ENCODE results near the gene STRN. TPM values are rescaled to one million over a fixed set of nuclear protein-coding genes. Genes with fewer than 3 reads are reported as not detected.
A peak's percentile ranks its signal among the peaks of the same experiment; 100 is the strongest.

The STRN gene
- total and polyA plus RNA-seq, 5 donors = 7.7 to 41.1 (median 34.5) TPM

DNA sequence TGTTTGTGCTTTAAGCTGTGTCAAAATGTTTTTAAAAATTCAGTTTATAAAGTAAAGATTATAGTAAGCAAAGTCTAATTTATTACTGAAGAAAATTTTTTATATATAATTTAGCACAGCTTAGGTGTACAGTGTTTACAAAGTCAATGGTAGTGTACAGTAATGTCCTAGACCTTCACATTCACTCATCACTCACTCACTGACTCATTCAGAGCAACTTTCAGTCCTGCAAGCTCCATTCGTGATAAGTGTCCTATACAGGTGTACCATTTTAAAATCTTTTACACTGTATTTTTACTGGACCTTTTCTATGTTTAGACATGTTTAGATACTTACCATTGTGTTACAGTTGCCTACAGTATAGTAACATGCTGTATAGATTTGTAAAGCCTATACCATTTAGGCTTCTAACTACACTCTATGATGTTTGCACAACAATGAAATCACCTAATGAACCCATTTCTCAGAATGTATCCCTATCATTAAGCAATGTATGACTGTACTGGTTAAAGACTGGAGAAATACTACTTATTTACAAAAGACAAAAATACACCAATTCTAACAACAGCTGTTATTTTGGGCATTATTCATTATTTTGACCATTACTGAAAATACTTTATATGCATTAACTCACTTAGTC is 95.1 kb downstream of the STRN start:
- Histone ChIP-seq H3K27me3 (ENCODE audit: control insufficient read depth, insufficient read depth) (no peaks in the 10 kb centered on the region), H3K9me3 (ENCODE audit: control insufficient read depth, low read length) (no peaks in the 10 kb centered on the region), H3K4me1 (ENCODE audit: control insufficient read depth, insufficient read depth, low read length) (no peaks in the 10 kb centered on the region), H3K27ac (ENCODE audit: low read length) (no peak overlapping the region), H3K4me3 (ENCODE audit: low read length) (no peak overlapping the region)
- intact Hi-C loops (cut with DNase I) = no loop called here
- WGBS = 68% methylated on average over 1 of the region's 1 CpG
- no peak for DNase-seq
- ATAC-seq = no peak

DNA sequence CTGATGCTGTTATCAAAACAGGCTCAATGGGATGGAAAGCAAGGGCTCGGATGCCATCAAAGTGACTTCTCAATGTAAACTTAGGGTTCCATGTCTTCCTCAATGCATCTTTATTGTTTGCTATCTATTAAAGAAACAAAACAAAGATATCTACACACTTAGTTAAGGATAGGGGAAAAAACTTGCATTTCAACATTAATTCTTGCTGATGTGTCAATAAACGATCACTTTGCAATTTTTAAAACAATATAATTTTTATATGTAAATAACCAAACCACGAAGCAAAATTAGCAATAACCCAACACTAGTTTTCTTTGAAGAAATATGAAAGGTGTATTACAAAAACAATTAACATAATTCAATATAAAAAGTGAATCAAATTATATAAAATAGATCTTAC is 96.7 kb downstream of the STRN start:
- Histone ChIP-seq H3K27me3 (ENCODE audit: control insufficient read depth, insufficient read depth) (no peaks in the 10 kb centered on the region), H3K27ac (ENCODE audit: low read length) (no peak overlapping the region), H3K4me3 (ENCODE audit: low read length) (no peak overlapping the region), H3K9me3 (ENCODE audit: control insufficient read depth, low read length) (no peaks in the 10 kb centered on the region), H3K4me1 (ENCODE audit: control insufficient read depth, insufficient read depth, low read length) (no peaks in the 10 kb centered on the region)
- 66% methylated on average over 3 of the region's 3 CpGs for WGBS
- intact Hi-C loops (cut with DNase I) = no loop called here
- ATAC-seq = no peak
- DNase-seq = no peak

DNA sequence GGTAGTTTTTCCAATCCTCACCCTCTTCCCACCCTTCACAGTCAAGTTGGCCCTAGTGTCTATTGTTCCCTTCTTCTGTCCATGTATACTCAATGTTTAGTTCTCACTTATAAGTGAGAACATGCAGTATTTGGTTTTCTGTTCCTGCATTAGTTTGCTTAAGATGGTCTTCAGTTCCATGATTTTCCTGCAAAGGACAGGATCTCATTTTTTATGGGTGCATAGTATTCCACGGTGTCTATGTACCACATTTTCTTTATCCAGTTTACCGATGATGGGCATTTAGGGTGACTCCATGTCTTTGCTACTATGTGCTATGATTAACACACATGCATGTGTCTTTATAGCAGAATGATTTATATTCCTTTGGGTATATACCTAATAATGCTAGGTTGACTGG is 104.4 kb downstream of the STRN start:
- ATAC-seq (no peak), DNase-seq (no peak)
- H3K27me3 ChIP-seq (ENCODE audit: control insufficient read depth, insufficient read depth) = no peaks in the 10 kb centered on the region
- H3K4me3 ChIP-seq (ENCODE audit: low read length) = no peak overlapping the region
- WGBS = 99% methylated on average over 2 of the region's 2 CpGs
- intact Hi-C loops (cut with DNase I) = no loop called here
- no peaks in the 10 kb centered on the region for H3K4me1 ChIP-seq (ENCODE audit: control insufficient read depth, insufficient read depth, low read length)
- no peak overlapping the region for H3K27ac ChIP-seq (ENCODE audit: low read length)
- H3K9me3 ChIP-seq (ENCODE audit: control insufficient read depth, low read length) = no peaks in the 10 kb centered on the region

DNA sequence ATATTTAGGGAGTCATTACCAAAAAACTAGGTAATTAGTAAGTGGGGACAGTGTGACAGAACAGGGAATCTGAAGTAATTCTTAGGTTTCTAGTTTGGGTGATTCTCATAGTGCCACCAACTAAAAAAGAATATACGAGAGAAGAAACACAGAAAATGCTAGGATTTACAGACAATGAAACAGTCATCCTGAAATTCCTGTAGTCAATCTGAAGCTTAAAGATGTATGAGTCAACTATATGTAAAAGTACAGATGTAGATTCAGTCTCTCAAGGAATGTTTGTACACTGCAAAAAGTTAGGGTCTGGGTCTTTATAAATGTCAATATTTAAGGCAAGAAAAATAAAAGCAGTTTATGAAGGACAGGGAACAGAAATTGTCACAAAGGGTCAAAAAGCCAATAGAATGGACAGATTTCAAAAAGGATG is 107.0 kb downstream of the STRN start:
- no peak for DNase-seq
- no peak for ATAC-seq
- Histone ChIP-seq H3K27me3 (ENCODE audit: control insufficient read depth, insufficient read depth) (no peaks in the 10 kb centered on the region), H3K4me1 (ENCODE audit: control insufficient read depth, insufficient read depth, low read length) (no peaks in the 10 kb centered on the region), H3K9me3 (ENCODE audit: control insufficient read depth, low read length) (no peaks in the 10 kb centered on the region), H3K4me3 (ENCODE audit: low read length) (no peak overlapping the region), H3K27ac (ENCODE audit: low read length) (no peak overlapping the region)
- intact Hi-C loops (cut with DNase I) = no loop called here
- WGBS = 95% methylated on average over 1 of the region's 1 CpG

DNA sequence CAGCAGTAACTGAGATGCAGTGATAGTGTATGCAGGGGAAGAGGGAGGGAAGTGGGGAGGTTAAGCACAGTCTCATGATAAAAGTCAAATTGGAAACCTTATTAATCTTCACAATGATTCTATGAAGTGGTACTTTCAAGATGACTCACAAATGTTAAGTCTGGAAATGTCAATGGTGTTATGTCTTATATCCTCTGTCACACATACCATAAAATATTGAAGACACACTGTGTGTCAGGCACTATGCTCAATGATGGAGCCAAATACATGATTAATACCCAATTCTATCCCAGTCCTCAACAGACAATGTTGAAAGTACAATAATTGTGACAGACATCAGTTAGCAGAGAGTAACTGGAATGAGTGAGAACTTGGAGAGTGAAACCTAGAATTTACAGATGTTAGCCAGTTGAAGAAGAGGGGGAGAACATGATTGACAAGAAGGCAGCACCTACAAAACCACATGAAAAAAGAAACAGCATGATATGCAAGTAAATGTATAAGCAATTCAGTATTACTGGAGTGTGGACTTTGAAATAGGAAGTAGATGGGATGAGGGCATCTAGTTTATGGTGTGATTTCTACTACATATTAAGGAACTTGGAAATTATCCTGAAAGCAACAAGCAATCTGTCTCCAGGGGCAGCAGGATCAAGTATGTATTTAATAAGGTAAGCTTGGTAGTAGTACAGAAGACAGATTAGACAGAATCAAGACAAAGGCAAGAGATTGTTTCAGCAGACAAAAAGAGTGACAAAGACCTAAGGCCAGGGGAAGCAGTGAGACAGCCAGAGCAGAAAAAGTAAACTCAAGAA is 107.6 kb downstream of the STRN start:
- DNase-seq = no peak
- H3K4me1 ChIP-seq (ENCODE audit: control insufficient read depth, insufficient read depth, low read length) = no peaks in the 10 kb centered on the region
- no peak overlapping the region for H3K4me3 ChIP-seq (ENCODE audit: low read length)
- no peak for ATAC-seq
- no peaks in the 10 kb centered on the region for H3K27me3 ChIP-seq (ENCODE audit: control insufficient read depth, insufficient read depth)
- intact Hi-C loops (cut with DNase I) = no loop called here
- H3K9me3 ChIP-seq (ENCODE audit: control insufficient read depth, low read length) = no peaks in the 10 kb centered on the region
- H3K27ac ChIP-seq (ENCODE audit: low read length) = no peak overlapping the region

DNA sequence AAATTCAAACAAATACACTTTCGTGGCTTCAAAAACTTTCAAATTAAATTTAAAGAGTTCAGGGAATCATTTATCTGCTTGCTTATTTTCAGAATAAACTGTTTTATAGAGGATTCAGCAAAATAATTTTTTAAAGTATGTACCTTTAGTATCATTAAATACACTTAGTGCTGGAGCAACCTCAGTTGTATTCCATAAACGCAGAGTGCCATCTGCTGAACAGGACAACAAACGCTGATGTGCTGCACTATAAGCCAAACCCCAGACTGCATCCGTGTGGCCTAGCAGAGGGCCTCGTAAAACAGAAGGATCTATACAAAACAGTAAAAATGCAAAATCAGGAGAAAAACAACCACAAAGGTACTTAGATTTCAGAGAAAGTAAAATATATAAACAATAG is 108.6 kb downstream of the STRN start:
- no peak for ATAC-seq
- Histone ChIP-seq H3K4me1 (ENCODE audit: control insufficient read depth, insufficient read depth, low read length) (no peaks in the 10 kb centered on the region), H3K4me3 (ENCODE audit: low read length) (no peak overlapping the region), H3K27ac (ENCODE audit: low read length) (no peak overlapping the region), H3K27me3 (ENCODE audit: control insufficient read depth, insufficient read depth) (no peaks in the 10 kb centered on the region), H3K9me3 (ENCODE audit: control insufficient read depth, low read length) (no peaks in the 10 kb centered on the region)
- no peak for DNase-seq
- intact Hi-C loops (cut with DNase I) = no loop called here
- WGBS = 87% methylated on average over 5 of the region's 5 CpGs

DNA sequence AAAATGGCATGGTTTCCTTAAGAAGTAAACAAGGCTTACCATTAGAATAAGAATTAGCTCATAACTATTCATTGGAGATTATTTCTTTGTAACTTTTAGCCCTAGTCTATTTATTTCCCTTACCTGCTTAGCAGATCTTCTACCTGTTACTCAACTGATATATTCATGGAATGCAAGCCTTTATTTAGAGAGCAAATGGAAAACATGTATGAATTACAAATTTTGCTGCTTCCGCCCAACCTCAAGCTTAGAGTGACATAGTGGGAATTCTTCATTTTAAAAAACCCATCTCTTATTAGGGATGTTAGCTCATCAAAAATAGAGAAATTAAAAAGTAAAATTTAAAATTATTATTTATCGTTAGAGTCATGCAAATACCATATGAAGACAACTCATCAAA is 110.9 kb downstream of the STRN start:
- Histone ChIP-seq H3K27me3 (ENCODE audit: control insufficient read depth, insufficient read depth) (no peaks in the 10 kb centered on the region), H3K4me3 (ENCODE audit: low read length) (no peak overlapping the region), H3K27ac (ENCODE audit: low read length) (no peak overlapping the region), H3K4me1 (ENCODE audit: control insufficient read depth, insufficient read depth, low read length) (no peaks in the 10 kb centered on the region), H3K9me3 (ENCODE audit: control insufficient read depth, low read length) (no peaks in the 10 kb centered on the region)
- ATAC-seq = no peak
- DNase-seq = no peak
- whole genome bisulfite sequencing = 97% methylated on average over 2 of the region's 2 CpGs
- intact Hi-C loops (cut with DNase I) = no loop called here

DNA sequence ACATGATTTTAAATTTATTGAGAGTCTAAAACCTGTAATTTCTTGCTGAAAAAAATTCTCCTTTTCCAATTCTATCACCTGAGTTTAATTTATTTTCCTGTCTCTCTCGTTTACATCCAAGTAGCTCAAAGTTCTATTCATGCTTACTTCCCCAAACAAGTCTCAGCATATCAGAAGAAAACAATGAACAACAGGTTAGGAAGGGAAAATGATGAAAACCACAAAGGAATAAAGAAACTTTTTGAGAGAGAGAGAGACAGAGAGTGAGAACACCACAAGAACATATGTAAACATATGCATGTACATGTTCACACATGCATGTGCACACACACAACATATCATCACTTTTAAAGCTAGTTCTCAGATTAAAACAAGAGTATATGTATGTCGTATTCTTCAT is 112.1 kb downstream of the STRN start:
- ATAC-seq (no peak), DNase-seq (no peak)
- Histone ChIP-seq H3K9me3 (ENCODE audit: control insufficient read depth, low read length) (no peaks in the 10 kb centered on the region), H3K27me3 (ENCODE audit: control insufficient read depth, insufficient read depth) (no peaks in the 10 kb centered on the region), H3K27ac (ENCODE audit: low read length) (no peak overlapping the region), H3K4me3 (ENCODE audit: low read length) (no peak overlapping the region), H3K4me1 (ENCODE audit: control insufficient read depth, insufficient read depth, low read length) (no peaks in the 10 kb centered on the region)
- intact Hi-C loops (cut with DNase I) = no loop called here
- WGBS = 80% methylated on average over 2 of the region's 2 CpGs

DNA sequence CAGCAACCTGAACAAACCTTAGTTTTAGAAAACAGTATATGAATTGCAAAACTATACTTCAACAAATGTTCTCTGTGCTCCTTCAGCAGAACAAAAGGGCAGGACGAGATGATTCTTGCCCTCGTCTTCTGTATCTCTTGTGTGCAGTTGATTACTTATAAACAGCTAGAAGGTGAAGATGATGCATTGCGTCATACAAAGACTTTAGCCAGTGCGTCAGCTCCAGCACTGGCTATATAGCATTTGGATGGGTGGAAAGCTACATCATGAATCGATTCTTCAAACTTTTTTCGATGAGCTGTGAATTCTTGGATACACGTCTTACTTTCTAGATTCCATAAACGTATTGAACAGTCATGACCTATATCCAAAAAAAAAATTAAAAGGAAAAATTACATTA is 117.1 kb downstream of the STRN start:
- WGBS = 97% methylated on average over 8 of the region's 8 CpGs
- ATAC-seq (no peak), DNase-seq (no peak)
- H3K4me3 ChIP-seq (ENCODE audit: low read length) = no peak overlapping the region
- no peaks in the 10 kb centered on the region for H3K27me3 ChIP-seq (ENCODE audit: control insufficient read depth, insufficient read depth)
- H3K4me1 ChIP-seq (ENCODE audit: control insufficient read depth, insufficient read depth, low read length) = no peaks in the 10 kb centered on the region
- intact Hi-C loops (cut with DNase I) = no loop called here
- no peak overlapping the region for H3K27ac ChIP-seq (ENCODE audit: low read length)
- no peaks in the 10 kb centered on the region for H3K9me3 ChIP-seq (ENCODE audit: control insufficient read depth, low read length)

DNA sequence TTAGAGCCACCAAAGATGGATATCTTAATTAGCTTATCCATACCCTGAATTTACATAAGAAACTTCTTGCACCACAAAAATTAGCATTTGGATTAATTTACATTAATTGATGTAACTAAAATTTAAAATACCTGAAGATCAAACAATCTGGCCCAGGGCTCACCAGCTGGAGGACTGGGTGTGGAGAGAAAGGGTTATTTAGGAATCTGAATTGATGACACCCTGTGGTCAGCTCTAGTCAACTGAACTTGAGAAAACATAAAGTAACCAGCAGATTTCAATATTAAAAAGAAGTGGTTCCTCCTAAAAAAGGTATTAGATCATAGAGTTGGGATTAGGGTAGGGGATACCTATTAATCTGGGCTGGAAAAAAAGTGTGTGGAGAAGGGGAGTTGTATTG is 122.5 kb downstream of the STRN start:
- Histone ChIP-seq H3K4me1 (ENCODE audit: control insufficient read depth, insufficient read depth, low read length) (no peaks in the 10 kb centered on the region), H3K27me3 (ENCODE audit: control insufficient read depth, insufficient read depth) (no peaks in the 10 kb centered on the region), H3K9me3 (ENCODE audit: control insufficient read depth, low read length) (no peaks in the 10 kb centered on the region), H3K4me3 (ENCODE audit: low read length) (no peak overlapping the region), H3K27ac (ENCODE audit: low read length) (no peak overlapping the region)
- intact Hi-C loops (cut with DNase I) = no loop called here
- DNase-seq (no peak), ATAC-seq (no peak)

DNA sequence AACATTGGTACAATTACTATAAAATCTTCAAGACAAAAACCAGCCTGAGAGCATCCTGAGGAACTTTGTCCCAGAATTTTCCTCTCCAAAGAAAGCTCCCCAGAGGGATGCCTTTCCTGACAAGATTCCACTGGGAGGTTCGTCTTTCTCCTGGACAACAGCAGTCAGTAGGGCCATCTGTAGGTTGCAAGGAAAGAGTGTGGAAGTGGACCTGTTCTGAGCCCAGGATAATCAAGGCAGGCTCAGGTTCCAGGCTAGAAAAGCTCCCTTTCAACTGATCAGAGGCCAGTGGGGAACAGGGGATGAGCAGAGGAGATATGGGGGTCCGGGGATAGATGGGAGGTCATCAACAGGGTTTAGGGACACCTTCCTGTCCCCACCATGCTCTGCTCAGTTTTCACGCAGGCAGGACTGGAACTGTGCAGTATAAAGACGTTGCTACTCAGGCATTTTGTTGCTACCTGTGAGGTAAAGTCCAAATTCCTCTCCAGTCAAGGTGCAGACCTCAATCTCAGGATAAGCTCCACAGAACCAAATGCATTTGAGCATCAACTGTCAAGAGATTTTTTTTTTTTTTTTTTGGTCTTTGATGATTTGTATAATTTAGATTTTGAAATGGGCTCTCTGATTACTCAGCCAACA is 126.2 kb downstream of the STRN start:
- Histone ChIP-seq H3K4me3 (ENCODE audit: low read length) (no peak overlapping the region), H3K9me3 (ENCODE audit: control insufficient read depth, low read length) (no peaks in the 10 kb centered on the region), H3K4me1 (ENCODE audit: control insufficient read depth, insufficient read depth, low read length) (no peaks in the 10 kb centered on the region), H3K27me3 (ENCODE audit: control insufficient read depth, insufficient read depth) (no peaks in the 10 kb centered on the region), H3K27ac (ENCODE audit: low read length) (no peak overlapping the region)
- WGBS = 78% methylated on average over 4 of the region's 4 CpGs
- DNase-seq (no peak), ATAC-seq (peak in 1 of 2 donors; percentile 31)
- intact Hi-C loops (cut with DNase I) = no loop called here

Measured in right cardiac atrium (tissue), 5 donors.